ENCODE data around the gene SPG7.

GRCh38 chr16:89557690-89558490, 49.7 kb downstream of the SPG7 start:
- TF ChIP-seq POLR2A (IDR thresholded peaks at IDR 0.05) (no peak), EP300 (IDR thresholded peaks at IDR 0.05) (no peak)
- TF ChIP-seq, protein P1, sequence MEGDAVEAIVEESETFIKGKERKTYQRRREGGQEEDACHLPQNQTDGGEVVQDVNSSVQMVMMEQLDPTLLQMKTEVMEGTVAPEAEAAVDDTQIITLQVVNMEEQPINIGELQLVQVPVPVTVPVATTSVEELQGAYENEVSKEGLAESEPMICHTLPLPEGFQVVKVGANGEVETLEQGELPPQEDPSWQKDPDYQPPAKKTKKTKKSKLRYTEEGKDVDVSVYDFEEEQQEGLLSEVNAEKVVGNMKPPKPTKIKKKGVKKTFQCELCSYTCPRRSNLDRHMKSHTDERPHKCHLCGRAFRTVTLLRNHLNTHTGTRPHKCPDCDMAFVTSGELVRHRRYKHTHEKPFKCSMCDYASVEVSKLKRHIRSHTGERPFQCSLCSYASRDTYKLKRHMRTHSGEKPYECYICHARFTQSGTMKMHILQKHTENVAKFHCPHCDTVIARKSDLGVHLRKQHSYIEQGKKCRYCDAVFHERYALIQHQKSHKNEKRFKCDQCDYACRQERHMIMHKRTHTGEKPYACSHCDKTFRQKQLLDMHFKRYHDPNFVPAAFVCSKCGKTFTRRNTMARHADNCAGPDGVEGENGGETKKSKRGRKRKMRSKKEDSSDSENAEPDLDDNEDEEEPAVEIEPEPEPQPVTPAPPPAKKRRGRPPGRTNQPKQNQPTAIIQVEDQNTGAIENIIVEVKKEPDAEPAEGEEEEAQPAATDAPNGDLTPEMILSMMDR (IDR thresholded peaks at IDR 0.05) = no peak
